ENCODE data around the gene NELL2.

- TF ChIP-seq CTCF (IDR thresholded peaks at IDR 0.05) (no peak), POLR2A (IDR thresholded peaks at IDR 0.05) (no peak)
Observed at GRCh38 chr12:44611538-44611937, 264.6 kb downstream of the NELL2 start.
